MM.1S (cell line): Measurements from ENCODE around the gene HRG.
A peak's percentile ranks its signal among the peaks of the same experiment; 100 is the strongest.

Source experiments
- DNase-seq: peaks from one replicate; pipeline ENCODE4 v3.0.0-alpha.2; 2015
- H2AFZ ChIP-seq: fragments of 300-600 bp; sonication (generic); 2 replicates; pipeline ENCODE4 v1.6.0; 2016; ENCODE audit warnings: antibody characterized with exemption, low read length
- H3F3A ChIP-seq: fragments of 300-600 bp; sonication (generic); 2 replicates; pipeline ENCODE4 v1.6.1; 2016; ENCODE audit warnings: mild to moderate bottlenecking, antibody characterized with exemption, low read length, moderate library complexity, mixed read lengths; ENCODE audit not compliant: insufficient read depth
- H3K27ac ChIP-seq: fragments of 300-600 bp; sonication (generic); 2 replicates; pipeline ENCODE4 v1.5.1; 2016; ENCODE audit warnings: mild to moderate bottlenecking, low read length
- H3K27me3 ChIP-seq: fragments of 300-600 bp; sonication (generic); replicated peaks from 2 replicates; pipeline ENCODE4 v1.6.0; 2016; ENCODE audit warnings: low read length; ENCODE audit not compliant: insufficient read depth
- H3K36me3 ChIP-seq: fragments of 300-600 bp; sonication (generic); replicated peaks from 2 replicates; pipeline ENCODE4 v1.6.1; 2016; ENCODE audit warnings: mild to moderate bottlenecking, low read length, mixed read lengths; ENCODE audit not compliant: insufficient read depth
- H3K4me1 ChIP-seq: fragments of 300-600 bp; sonication (generic); 2 replicates; pipeline ENCODE4 v1.6.1; 2016; ENCODE audit warnings: low read length, mixed read lengths
- H3K4me2 ChIP-seq: fragments of 300-600 bp; sonication (generic); 2 replicates; pipeline ENCODE4 v1.6.0; 2016; ENCODE audit warnings: low read depth, low read length
- H3K4me3 ChIP-seq: fragments of 300-600 bp; sonication (generic); 2 replicates; pipeline ENCODE4 v1.5.1; 2016; ENCODE audit warnings: low read length, mixed read lengths
- H3K79me2 ChIP-seq: fragments of 300-600 bp; sonication (generic); 2 replicates; pipeline ENCODE4 v1.6.1; 2016; ENCODE audit warnings: mixed run types, low read length, mixed read lengths
- H3K9ac ChIP-seq: fragments of 300-600 bp; sonication (generic); 2 replicates; pipeline ENCODE4 v1.6.1; 2016; ENCODE audit warnings: low read length, mixed read lengths
- H3K9me2 ChIP-seq: fragments of 300-600 bp; sonication (generic); replicated peaks from 2 replicates; pipeline ENCODE4 v1.6.1; 2016; ENCODE audit warnings: mild to moderate bottlenecking, low read length, mixed read lengths; ENCODE audit not compliant: insufficient read depth
- H3K9me3 ChIP-seq: fragments of 300-600 bp; sonication (generic); replicated peaks from 2 replicates; pipeline ENCODE4 v1.6.1; 2016; ENCODE audit warnings: mild to moderate bottlenecking, low read length, mixed read lengths; ENCODE audit not compliant: insufficient read depth
- H4K20me1 ChIP-seq: fragments of 300-600 bp; sonication (generic); 2 replicates; pipeline ENCODE4 v1.6.1; 2016; ENCODE audit warnings: mild to moderate bottlenecking, low read length, moderate library complexity, mixed read lengths; ENCODE audit not compliant: insufficient read depth
- CTCF ChIP-seq: fragments of 300-600 bp; sonication (generic); IDR thresholded peaks from 2 replicates; pipeline ENCODE4 v1.5.1; 2016; ENCODE audit warnings: antibody characterized with exemption, low read length, mixed read lengths
- EZH2 ChIP-seq: fragments of 300-600 bp; sonication (generic); optimal IDR thresholded peaks from 2 replicates; pipeline ENCODE3; 2017; ENCODE audit warnings: low read depth, mild to moderate bottlenecking, antibody characterized with exemption, low read length, mixed read lengths
- EZH2phosphoT487 ChIP-seq: fragments of 300-600 bp; sonication (generic); IDR thresholded peaks from 2 replicates; pipeline ENCODE4 v1.6.1; 2018; ENCODE audit warnings: antibody characterized with exemption, low read length

HRG gene

DNA sequence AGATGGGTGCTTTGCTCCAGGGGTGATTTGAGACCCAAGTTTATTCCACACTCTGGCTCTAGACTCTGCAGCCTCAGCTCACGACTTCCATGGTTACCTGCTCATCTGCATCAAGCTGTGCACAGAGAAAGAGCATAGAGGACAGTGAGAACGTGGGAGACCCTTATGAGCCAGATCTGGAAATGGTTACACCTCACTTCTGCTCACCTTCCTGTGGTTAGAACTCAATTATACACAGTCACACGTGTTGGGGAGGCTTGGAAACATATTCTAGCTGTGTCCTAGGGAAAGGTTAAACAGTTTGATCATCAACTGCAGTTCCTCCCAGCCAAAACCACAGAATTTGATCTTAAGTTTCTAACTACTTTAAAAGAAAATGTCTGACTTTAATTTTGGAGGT lies 23.8 kb upstream of the HRG start:
- Histone ChIP-seq H3K9me3 (no peaks in the 10 kb centered on the region), H3F3A (peaks cover 21% of the 10 kb centered on the region), H3K36me3 (no peaks in the 10 kb centered on the region), H3K4me3 (no peak overlapping the region), H3K4me2 (no peak overlapping the region), H2AFZ (no peak overlapping the region), H3K4me1 (peaks cover 46% of the 10 kb centered on the region), H3K79me2 (no peaks in the 10 kb centered on the region), H4K20me1 (no peaks in the 10 kb centered on the region), H3K9ac (no peak overlapping the region), H3K27ac (no peak overlapping the region), H3K9me2 (no peaks in the 10 kb centered on the region), H3K27me3 (no peaks in the 10 kb centered on the region)
- TF ChIP-seq EZH2 (no peak), CTCF (no peak), EZH2phosphoT487 (no peak)
- no peak for DNase-seq

- no peaks in the 10 kb centered on the region for H3K79me2 ChIP-seq
- H3K27ac ChIP-seq: peak overlapping the region; percentile 17; the same call in 1 of the 2 replicates
- peaks cover 21% of the 10 kb centered on the region for H3F3A ChIP-seq
- no peaks in the 10 kb centered on the region for H3K27me3 ChIP-seq
- no peak overlapping the region for H3K9ac ChIP-seq
- H3K9me3 ChIP-seq: no peaks in the 10 kb centered on the region; the same call in 1 of the 2 replicates
- H3K9me2 ChIP-seq: no peaks in the 10 kb centered on the region
- H3K4me3 ChIP-seq: no peak overlapping the region
- no peaks in the 10 kb centered on the region for H4K20me1 ChIP-seq
- TF ChIP-seq EZH2: no peak
- no peak for TF ChIP-seq CTCF
- no peak for TF ChIP-seq EZH2phosphoT487
- peaks cover 60% of the 10 kb centered on the region for H3K4me1 ChIP-seq
- peak overlapping the region; percentile 47 for H2AFZ ChIP-seq
- DNase-seq: peak; percentile 78
- H3K4me2 ChIP-seq: peak overlapping the region; percentile 36; the same call in 1 of the 2 replicates
- H3K36me3 ChIP-seq: no peaks in the 10 kb centered on the region
Observed at GRCh38 chr3:186643493-186643892, 22.3 kb upstream of the HRG start.

- Histone ChIP-seq H3K27ac (no peak overlapping the region), H3K9me3 (no peaks in the 10 kb centered on the region; the same call in 1 of the 2 replicates), H3K4me3 (no peak overlapping the region), H4K20me1 (no peaks in the 10 kb centered on the region), H3K9me2 (no peaks in the 10 kb centered on the region), H3K4me2 (no peak overlapping the region), H2AFZ (no peak overlapping the region), H3K4me1 (peaks cover 65% of the 10 kb centered on the region), H3K9ac (no peak overlapping the region), H3K79me2 (no peaks in the 10 kb centered on the region), H3F3A (peaks cover 21% of the 10 kb centered on the region), H3K27me3 (no peaks in the 10 kb centered on the region), H3K36me3 (no peaks in the 10 kb centered on the region)
- no peak for DNase-seq
- TF ChIP-seq CTCF: no peak
- no peak for TF ChIP-seq EZH2
- TF ChIP-seq EZH2phosphoT487: no peak
Observed at GRCh38 chr3:186644683-186645082, 21.1 kb upstream of the HRG start.
